IPS-20b (cell line): ENCODE data around the gene TAS2R38.

Source experiments
- H3K27ac ChIP-seq: one replicate; pipeline ENCODE4 v1.5.1; 2013; ENCODE audit warnings: low read length
- H3K27me3 ChIP-seq: 2 replicates; pipeline ENCODE4 v1.6.1; 2013; ENCODE audit warnings: mild to moderate bottlenecking, low read length, inconsistent platforms; ENCODE audit not compliant: insufficient read depth
- H3K36me3 ChIP-seq: 2 replicates; pipeline ENCODE4 v1.6.1; 2013; ENCODE audit warnings: low read depth, mild to moderate bottlenecking, inconsistent platforms, low read length, moderate library complexity; ENCODE audit not compliant: insufficient read depth
- H3K4me1 ChIP-seq: 2 replicates; pipeline ENCODE4 v1.6.1; 2013; ENCODE audit warnings: mild to moderate bottlenecking, control low read depth, inconsistent platforms, low read length, moderate library complexity; ENCODE audit not compliant: insufficient read depth
- H3K4me3 ChIP-seq: 2 replicates; pipeline ENCODE4 v1.5.1; 2013; ENCODE audit warnings: mild to moderate bottlenecking, low read length, inconsistent platforms
- H3K9ac ChIP-seq: 2 replicates; pipeline ENCODE4 v1.6.1; 2013; ENCODE audit warnings: low read depth, mild to moderate bottlenecking, inconsistent platforms, low read length, moderate library complexity
- H3K9me3 ChIP-seq: 2 replicates; pipeline ENCODE4 v1.6.1; 2013; ENCODE audit warnings: mild to moderate bottlenecking, low read depth, low read length, inconsistent platforms; ENCODE audit not compliant: insufficient read depth

TAS2R38 gene

DNA sequence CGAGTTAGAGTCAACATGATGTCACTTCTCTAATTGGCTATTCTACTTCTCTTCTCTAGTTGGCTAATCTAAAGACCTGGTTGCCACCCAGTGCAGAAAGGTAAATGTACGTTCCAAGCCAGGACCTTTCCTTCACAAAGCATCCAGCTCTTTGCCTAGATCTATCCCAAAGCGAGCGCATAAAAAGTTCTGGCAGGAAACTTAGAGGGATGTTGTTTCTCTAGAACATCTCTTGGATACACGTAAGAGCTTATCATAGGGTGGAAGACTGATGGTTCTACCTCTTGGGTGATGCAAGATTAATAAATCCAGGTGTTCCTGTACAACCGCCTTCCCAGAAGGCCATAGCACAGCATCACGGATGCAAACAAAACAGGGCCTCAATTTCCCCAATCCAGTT lies at the start of gene TAS2R38:
TSS of gene TAS2R38 (minus strand) at position 101 of the 400 bp plus-strand sequence. CDS start at position 17, 84 bp downstream.
- Histone ChIP-seq H3K36me3 (no peaks in the 10 kb centered on the region), H3K4me3 (no peak within 1 kb of the TSS), H3K4me1 (no peaks in the 10 kb centered on the region), H3K27ac (no peak within 1 kb of the TSS), H3K9me3 (no peaks in the 10 kb centered on the region), H3K27me3 (no peaks in the 10 kb centered on the region), H3K9ac (no peak within 1 kb of the TSS)

DNA sequence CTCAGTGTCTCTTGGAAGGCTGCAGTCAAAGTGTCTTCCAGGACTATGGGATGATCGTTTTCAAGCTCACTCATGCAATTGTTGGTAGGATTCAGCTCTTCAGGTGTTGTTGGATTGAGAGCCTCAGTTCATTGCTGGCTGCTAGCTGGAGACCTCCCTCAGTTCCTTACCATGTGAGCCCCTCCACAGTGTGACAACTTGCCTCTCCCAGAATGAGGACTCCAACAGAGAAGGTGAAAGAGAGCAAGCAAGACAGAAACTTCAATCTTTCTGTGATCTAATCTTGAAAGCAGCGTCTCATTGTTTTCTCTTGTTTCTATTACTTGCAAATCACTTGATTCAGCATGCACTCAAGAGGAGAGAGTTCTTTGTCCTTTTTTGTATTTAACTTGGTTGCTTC lies 44.6 kb upstream of the TAS2R38 start:
- no peak overlapping the region for H3K4me3 ChIP-seq
- no peak overlapping the region for H3K9ac ChIP-seq
- H3K4me1 ChIP-seq: peaks cover 5% of the 10 kb centered on the region; the same call in 1 of the 2 replicates
- no peak overlapping the region for H3K27ac ChIP-seq
- H3K36me3 ChIP-seq: no peaks in the 10 kb centered on the region
- no peaks in the 10 kb centered on the region for H3K27me3 ChIP-seq
- no peaks in the 10 kb centered on the region for H3K9me3 ChIP-seq

DNA sequence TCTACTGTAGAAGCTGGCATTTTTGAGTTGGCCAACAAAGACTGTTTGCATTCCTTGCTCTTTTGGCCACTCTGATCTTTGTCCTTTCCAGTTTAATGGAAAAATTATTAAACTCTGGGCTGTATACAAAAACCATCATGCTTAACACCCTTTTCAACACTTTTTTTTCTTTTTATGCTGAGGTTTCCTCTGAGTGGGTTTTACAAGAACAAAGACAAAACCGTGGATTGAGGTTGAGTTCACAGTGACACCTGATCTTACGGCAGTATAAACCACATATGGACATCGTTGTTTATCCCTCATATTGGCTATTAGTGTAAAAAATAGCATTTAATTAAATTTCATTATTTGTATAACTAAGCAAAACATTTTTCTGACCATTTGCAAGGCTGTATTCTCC lies 43.9 kb upstream of the TAS2R38 start:
- Histone ChIP-seq H3K27me3 (no peaks in the 10 kb centered on the region), H3K36me3 (no peaks in the 10 kb centered on the region), H3K9ac (no peak overlapping the region), H3K4me3 (no peak overlapping the region), H3K27ac (no peak overlapping the region), H3K4me1 (peaks cover 5% of the 10 kb centered on the region; the same call in 1 of the 2 replicates), H3K9me3 (no peaks in the 10 kb centered on the region)

DNA sequence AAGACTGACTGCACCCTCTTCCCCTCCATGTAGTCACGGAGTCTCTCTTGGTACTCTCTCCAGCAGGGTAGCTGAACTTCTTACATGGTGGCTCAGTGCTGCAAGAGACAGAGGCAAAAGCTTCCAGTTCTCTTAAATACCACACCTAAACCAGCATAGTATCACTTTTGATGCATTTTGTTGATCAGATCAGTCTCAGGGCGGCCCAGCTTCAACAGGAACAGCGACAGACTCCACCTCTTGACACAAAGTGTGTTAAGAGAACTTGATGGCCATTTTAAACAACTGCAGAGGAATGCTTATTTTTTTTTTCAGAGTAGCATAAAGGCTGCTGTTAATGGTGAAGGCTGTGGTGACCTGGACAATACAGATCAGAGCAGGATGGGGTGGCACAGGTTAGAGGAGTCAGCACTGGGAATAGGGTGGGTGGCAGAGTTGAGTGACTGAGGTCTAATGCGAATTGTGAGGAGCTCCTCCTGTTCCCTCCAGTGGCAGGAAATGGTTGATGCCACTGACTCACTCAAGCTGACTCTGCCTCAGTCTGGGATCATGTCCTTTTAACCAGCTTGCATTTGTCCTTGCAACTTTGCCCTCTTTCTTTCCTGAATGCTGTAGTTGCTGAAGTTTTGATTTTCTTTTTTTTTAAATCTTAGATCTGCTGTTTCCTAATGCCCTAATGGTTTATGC lies 39.4 kb upstream of the TAS2R38 start:
- Histone ChIP-seq H3K27ac (no peak overlapping the region), H3K4me1 (no peaks in the 10 kb centered on the region), H3K9me3 (no peaks in the 10 kb centered on the region), H3K36me3 (no peaks in the 10 kb centered on the region), H3K27me3 (no peaks in the 10 kb centered on the region), H3K9ac (no peak overlapping the region), H3K4me3 (no peak overlapping the region)

DNA sequence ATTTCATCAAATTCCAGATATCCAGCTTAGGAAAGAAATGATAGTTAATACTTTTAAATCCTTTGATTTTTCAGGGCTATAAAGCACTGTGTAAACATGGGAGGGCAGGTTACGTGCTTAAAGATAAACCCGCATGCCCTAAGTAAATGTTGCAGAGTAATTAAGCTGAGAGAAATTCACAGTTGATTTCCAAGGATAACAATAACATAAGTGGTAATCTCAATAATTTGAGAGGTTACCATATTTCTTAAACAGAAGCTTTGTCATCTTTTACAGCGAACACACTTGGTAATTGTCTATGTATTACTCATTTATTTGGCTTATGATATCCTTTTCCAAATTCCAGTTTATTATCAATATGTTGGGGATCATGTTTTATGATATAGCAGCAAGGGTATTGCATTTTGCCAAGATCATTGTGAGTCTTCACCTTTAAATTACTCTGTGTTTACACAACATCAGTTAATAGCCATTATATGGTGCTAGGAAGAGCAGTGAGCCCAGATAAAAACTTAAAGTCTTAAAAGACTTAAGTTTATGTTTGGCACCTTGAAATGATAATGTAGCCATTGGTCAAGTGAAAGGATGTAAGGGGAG lies 37.5 kb upstream of the TAS2R38 start:
- no peak overlapping the region for H3K4me3 ChIP-seq
- H3K4me1 ChIP-seq: no peaks in the 10 kb centered on the region
- H3K27me3 ChIP-seq: no peaks in the 10 kb centered on the region
- H3K9me3 ChIP-seq: no peaks in the 10 kb centered on the region
- H3K36me3 ChIP-seq: no peaks in the 10 kb centered on the region
- H3K9ac ChIP-seq: no peak overlapping the region
- no peak overlapping the region for H3K27ac ChIP-seq

DNA sequence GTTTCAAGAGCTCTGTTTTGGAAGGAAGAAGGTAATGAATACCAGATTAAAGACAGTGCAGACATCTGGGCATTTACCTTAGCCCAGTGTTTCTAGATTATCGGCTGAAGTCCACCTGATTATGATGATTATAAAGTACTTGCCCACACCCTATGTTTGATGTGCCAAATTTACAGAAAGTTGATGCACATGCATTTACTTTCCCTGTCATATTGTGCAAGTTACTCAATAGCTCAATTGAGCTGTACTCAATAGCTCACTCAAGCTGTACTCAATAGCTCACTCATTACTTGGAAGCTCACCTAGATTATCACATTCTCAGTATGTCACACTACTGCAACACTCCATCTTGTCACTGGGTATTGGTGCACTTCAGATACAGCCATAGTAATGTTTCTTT lies 35.6 kb upstream of the TAS2R38 start:
- Histone ChIP-seq H3K36me3 (no peaks in the 10 kb centered on the region), H3K27ac (no peak overlapping the region), H3K4me1 (no peaks in the 10 kb centered on the region), H3K9ac (no peak overlapping the region), H3K27me3 (no peaks in the 10 kb centered on the region), H3K4me3 (no peak overlapping the region), H3K9me3 (no peaks in the 10 kb centered on the region)

DNA sequence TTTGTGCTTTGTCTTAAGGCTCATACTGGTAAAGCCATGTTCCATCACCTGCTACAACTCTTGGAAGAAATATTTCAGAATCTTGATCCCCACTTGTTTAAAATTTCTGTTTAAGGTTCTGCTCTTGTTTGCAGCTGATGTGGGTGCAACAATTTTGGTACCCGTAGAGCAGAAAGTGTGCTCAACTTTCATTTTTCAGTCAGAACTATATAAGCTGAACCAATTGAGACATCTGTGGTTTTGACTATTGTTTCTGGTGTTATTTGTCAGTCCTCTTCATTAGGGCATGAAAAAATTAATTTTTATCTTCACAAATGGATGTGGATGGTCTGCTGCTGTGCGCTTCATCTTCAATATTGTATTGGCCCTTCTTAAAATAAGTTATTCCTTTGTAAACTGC lies 33.0 kb upstream of the TAS2R38 start:
- H3K9me3 ChIP-seq: no peaks in the 10 kb centered on the region
- no peak overlapping the region for H3K4me3 ChIP-seq
- no peak overlapping the region for H3K27ac ChIP-seq
- no peaks in the 10 kb centered on the region for H3K27me3 ChIP-seq
- no peak overlapping the region for H3K9ac ChIP-seq
- H3K36me3 ChIP-seq: no peaks in the 10 kb centered on the region
- H3K4me1 ChIP-seq: no peaks in the 10 kb centered on the region

DNA sequence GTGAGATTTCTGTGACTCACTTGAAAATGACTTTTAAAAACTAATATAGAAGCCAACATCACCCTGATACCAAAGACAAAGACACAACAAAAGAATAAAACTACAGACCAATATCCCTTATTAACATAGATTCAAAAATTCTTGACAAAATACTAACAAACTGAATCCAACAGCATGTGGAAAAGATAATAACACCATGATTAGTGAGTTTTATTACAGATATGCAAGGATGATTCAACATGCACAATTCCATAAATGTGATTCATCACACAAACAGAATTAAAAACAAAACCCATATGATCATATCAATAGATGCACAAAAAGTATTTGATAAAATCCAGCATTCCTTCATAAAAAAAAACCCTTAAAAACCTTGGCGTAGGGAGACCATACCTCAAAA lies 28.6 kb upstream of the TAS2R38 start:
- H3K27ac ChIP-seq: no peak overlapping the region
- no peaks in the 10 kb centered on the region for H3K36me3 ChIP-seq
- H3K27me3 ChIP-seq: no peaks in the 10 kb centered on the region
- no peaks in the 10 kb centered on the region for H3K9me3 ChIP-seq
- H3K9ac ChIP-seq: no peak overlapping the region
- H3K4me3 ChIP-seq: no peak overlapping the region
- no peaks in the 10 kb centered on the region for H3K4me1 ChIP-seq

DNA sequence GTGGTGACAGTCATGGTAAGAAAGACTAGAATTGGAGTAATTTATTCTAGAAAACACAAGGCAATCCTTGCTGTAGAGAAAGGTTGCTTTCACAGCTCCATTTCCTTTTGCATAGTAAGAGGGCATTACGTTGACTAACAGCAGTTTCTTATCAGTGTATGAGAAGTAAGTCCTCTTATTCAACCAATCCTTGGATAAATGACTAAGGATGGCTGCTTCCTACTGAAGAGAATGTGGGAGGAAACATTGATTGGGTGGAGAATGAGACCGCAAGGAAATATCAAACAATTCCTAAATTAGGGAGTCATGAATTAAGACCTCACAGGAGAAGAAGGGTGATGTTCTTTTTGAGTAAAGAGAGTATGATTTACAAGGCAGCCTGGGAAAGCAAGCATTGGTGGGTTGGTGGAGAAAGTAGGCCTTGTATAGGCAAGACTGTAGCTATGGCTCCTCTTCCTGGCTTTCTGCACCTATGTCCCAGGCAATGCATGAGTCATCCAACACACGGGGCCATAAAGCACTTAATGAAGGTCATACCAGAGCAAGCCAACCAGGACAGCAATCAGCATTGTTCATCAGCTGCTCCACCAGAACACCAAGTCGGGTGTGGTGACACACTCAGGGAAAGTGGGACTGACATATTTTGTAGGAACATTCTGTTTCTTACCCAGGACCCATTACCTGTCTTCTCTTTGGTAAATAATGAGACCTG lies 27.7 kb upstream of the TAS2R38 start:
- H3K36me3 ChIP-seq: no peaks in the 10 kb centered on the region
- no peak overlapping the region for H3K4me3 ChIP-seq
- H3K27ac ChIP-seq: no peak overlapping the region

DNA sequence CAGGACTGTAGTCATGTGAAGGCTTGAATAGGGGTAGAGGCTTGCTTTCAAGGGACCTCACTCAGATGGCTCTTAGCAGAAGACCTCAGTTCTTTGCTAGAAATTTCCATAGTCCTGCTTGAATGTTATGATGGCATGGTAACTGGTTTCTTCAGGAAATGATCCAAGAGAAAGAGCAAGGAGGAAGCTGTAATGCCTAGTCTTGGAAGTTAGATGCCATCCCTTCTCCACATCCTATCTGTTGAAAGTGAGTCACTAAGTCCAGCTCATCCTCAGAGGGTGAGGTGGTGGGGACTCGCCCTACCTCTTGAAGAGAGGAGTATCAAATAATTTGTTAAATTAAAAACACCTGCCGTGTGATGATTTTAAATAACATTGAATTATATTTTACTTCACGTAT lies 26.7 kb upstream of the TAS2R38 start:
- no peaks in the 10 kb centered on the region for H3K9me3 ChIP-seq
- H3K36me3 ChIP-seq: no peaks in the 10 kb centered on the region
- H3K4me1 ChIP-seq: no peaks in the 10 kb centered on the region
- no peak overlapping the region for H3K9ac ChIP-seq
- no peak overlapping the region for H3K4me3 ChIP-seq
- no peaks in the 10 kb centered on the region for H3K27me3 ChIP-seq
- H3K27ac ChIP-seq: no peak overlapping the region

More for the DNA sequence above, 27.7 kb upstream of the TAS2R38 start:
- Histone ChIP-seq H3K27me3 (no peaks in the 10 kb centered on the region), H3K9me3 (no peaks in the 10 kb centered on the region), H3K9ac (no peak overlapping the region), H3K4me1 (no peaks in the 10 kb centered on the region)

DNA sequence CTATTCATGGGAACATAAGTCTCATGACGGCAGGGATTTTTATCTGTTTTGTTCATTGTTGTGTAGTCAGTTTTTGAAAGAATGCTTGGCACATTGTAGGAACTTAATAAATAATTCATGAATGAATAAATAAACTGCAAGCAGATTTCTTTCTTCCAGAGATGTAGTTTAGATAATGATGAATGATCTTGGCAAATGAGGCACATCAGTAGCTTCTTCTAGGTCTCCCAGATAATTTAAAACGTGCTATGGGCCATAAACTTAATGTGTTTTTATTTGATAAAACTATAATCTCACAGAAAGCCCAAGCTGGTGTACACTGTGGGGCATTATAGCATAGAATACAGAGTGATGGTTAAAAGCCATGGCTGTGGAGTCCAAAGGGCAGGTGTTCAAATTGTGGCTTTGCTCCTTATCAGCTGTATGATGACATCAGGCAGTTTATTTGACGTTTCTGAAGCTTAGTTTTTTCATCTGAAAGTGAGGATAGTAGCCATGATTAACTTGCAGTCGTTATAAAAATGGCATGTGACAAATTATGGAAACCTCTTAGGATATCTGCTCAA lies 25.6 kb upstream of the TAS2R38 start:
- Histone ChIP-seq H3K27me3 (no peaks in the 10 kb centered on the region), H3K4me1 (no peaks in the 10 kb centered on the region), H3K9ac (no peak overlapping the region), H3K27ac (no peak overlapping the region), H3K4me3 (no peak overlapping the region), H3K36me3 (no peaks in the 10 kb centered on the region), H3K9me3 (no peaks in the 10 kb centered on the region)

DNA sequence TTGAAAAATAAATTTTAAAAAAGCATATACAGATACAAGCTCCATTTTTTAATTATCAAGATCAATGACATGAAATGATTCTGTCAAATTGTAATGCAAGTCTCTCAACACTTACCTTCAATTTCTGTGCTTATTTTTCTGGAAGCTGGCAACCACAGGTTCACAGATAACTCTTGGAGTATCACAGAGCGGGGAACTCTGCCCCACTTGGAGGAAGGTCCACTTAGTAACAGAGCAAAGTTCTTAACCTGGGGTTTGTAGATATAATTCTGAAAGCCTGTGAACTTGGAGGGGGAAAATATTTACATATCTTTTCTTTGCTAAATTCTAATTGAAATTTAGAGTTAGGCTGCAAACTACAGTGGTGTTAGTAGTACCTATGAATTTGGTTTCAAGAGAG lies 19.8 kb upstream of the TAS2R38 start:
- no peaks in the 10 kb centered on the region for H3K36me3 ChIP-seq
- no peak overlapping the region for H3K27ac ChIP-seq

More for the DNA sequence above, 19.8 kb upstream of the TAS2R38 start:
- Histone ChIP-seq H3K9me3 (no peaks in the 10 kb centered on the region), H3K4me3 (no peak overlapping the region), H3K4me1 (no peaks in the 10 kb centered on the region), H3K27me3 (no peaks in the 10 kb centered on the region), H3K9ac (no peak overlapping the region)
